ENCODE results near the gene GP1BB. TPM values are rescaled to one million over a fixed set of nuclear protein-coding genes. Genes with fewer than 3 reads are reported as not detected.

GP1BB gene
- total RNA-seq, 4 donors from 2014 or later = 1.5 to 6.6 (median 3.1) TPM

DNA sequence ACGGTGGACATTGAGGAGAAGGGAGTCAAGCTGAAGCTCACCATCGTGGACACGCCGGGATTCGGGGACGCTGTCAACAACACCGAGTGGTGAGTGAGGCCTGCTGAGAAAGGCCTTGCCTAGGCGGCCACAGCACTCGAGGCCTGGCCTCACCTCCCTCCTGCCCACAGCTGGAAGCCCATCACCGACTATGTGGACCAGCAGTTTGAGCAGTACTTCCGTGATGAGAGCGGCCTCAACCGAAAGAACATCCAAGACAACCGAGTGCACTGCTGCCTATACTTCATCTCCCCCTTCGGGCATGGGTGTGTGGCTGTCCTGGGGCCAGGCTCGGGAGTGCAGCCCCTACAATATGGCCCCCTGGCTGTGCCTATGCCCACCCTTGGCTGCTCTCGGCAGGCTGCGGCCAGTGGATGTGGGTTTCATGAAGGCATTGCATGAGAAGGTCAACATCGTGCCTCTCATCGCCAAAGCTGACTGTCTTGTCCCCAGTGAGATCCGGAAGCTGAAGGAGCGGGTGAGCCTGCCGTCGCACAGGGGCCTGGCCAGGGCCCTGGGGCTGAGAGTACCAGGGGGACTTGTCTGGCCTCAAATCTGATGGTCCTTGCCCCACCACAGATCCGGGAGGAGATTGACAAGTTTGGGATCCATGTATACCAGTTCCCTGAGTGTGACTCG, 3.0 kb upstream of the GP1BB start:
- Histone ChIP-seq H3K4me3 (replicated peaks in 1 of 3) (no peak overlapping the region), H3K27me3 (no peaks in the 10 kb centered on the region), H3K36me3 (peaks cover 0 to 12% of the 10 kb centered on the region in 2 donors), H3K9me3 (no peaks in the 10 kb centered on the region), H3K4me1 (peaks cover 8 to 34% of the 10 kb centered on the region in 2 donors), H3K27ac (no peak overlapping the region)
- 95% methylated on average over 20 to 26 of the region's 26 CpGs for WGBS, 2 donors
- TF ChIP-seq POLR2A (IDR thresholded peaks at IDR 0.05) = no peak
- TF ChIP-seq, protein P1, sequence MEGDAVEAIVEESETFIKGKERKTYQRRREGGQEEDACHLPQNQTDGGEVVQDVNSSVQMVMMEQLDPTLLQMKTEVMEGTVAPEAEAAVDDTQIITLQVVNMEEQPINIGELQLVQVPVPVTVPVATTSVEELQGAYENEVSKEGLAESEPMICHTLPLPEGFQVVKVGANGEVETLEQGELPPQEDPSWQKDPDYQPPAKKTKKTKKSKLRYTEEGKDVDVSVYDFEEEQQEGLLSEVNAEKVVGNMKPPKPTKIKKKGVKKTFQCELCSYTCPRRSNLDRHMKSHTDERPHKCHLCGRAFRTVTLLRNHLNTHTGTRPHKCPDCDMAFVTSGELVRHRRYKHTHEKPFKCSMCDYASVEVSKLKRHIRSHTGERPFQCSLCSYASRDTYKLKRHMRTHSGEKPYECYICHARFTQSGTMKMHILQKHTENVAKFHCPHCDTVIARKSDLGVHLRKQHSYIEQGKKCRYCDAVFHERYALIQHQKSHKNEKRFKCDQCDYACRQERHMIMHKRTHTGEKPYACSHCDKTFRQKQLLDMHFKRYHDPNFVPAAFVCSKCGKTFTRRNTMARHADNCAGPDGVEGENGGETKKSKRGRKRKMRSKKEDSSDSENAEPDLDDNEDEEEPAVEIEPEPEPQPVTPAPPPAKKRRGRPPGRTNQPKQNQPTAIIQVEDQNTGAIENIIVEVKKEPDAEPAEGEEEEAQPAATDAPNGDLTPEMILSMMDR (IDR thresholded peaks at IDR 0.05) = no peak
- no peak for DNase-seq
- intact Hi-C loops (cut with DNase I) = no loop called here

DNA sequence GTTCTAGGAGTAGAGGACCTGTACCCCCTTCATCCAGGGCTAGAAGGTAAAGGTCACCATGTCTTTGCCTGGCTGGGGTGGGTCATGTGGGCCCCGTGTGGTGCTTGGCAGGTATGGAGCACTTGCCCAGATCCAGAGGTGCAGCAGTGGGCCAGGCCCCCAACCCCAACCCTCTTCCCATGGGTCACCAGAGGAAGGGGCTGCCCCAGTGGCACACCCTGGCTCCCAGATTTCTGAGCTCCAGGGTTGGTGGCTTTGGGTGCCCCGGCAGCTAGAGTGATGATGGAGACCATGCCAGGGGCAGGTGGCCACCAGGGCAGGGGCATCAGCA, 2.4 kb upstream of the GP1BB start:
- H3K27ac ChIP-seq = no peak overlapping the region
- TF ChIP-seq, protein P1 (IDR thresholded peaks at IDR 0.05) = no peak
- no peak for TF ChIP-seq POLR2A (IDR thresholded peaks at IDR 0.05)
- intact Hi-C loops (cut with DNase I) = no loop called here
- 100% methylated on average over 1 of the region's 2 CpGs; no CpG with 5 or more reads in 1 of the 2 donors for WGBS, 2 donors
- peaks cover 0 to 12% of the 10 kb centered on the region in 2 donors for H3K36me3 ChIP-seq
- no peaks in the 10 kb centered on the region for H3K27me3 ChIP-seq
- no peak for DNase-seq
- H3K9me3 ChIP-seq = no peaks in the 10 kb centered on the region
- no peak overlapping the region for H3K4me3 ChIP-seq (replicated peaks in 1 of 3)
- peaks cover 7 to 31% of the 10 kb centered on the region in 2 donors for H3K4me1 ChIP-seq

DNA sequence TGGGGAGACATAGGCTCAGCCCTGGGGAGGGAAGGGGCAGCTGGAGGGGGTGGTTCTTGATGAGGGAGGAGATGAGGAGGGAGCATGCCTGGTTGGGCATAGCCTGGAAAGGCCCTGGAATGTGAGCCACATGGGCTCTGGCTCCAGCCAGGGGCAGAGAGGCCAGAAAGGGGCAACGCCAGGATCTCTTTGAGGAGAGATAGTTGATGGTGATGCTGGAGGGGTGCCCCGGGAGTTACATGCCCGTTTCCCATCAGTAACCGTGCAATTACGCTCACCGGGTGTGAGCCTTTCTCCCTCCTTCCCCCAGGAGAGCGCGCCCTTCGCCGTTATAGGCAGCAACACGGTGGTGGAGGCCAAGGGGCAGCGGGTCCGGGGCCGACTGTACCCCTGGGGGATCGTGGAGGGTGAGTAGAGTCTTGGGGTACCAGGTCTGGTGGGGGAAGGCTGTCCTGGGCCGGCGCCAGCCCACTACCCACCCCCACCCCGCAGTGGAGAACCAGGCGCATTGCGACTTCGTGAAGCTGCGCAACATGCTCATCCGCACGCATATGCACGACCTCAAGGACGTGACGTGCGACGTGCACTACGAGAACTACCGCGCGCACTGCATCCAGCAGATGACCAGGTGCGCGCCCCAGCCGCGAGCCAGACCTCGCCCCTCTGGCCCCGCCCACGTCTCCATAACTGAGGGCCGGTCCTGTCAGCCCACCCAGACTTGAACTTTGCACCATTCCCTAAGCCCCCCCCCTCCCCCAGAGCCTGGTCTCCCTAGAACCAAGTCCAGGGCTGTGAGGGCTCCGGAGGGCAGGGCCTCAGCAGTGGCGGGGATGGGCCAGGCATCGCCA, 1.8 kb upstream of the GP1BB start:
- WGBS, 2 donors = 80 to 93% methylated on average over 37 to 38 of the region's 44 CpGs
- TF ChIP-seq, protein P1 (IDR thresholded peaks at IDR 0.05) = no peak
- Histone ChIP-seq H3K9me3 (no peaks in the 10 kb centered on the region), H3K4me1 (peaks cover 7 to 31% of the 10 kb centered on the region in 2 donors), H3K4me3 (replicated peaks in 1 of 3) (no peak overlapping the region), H3K36me3 (peaks cover 0 to 12% of the 10 kb centered on the region in 2 donors), H3K27ac (no peak overlapping the region), H3K27me3 (no peaks in the 10 kb centered on the region)
- DNase-seq = no peak
- intact Hi-C loops (cut with DNase I) = no loop called here

DNA sequence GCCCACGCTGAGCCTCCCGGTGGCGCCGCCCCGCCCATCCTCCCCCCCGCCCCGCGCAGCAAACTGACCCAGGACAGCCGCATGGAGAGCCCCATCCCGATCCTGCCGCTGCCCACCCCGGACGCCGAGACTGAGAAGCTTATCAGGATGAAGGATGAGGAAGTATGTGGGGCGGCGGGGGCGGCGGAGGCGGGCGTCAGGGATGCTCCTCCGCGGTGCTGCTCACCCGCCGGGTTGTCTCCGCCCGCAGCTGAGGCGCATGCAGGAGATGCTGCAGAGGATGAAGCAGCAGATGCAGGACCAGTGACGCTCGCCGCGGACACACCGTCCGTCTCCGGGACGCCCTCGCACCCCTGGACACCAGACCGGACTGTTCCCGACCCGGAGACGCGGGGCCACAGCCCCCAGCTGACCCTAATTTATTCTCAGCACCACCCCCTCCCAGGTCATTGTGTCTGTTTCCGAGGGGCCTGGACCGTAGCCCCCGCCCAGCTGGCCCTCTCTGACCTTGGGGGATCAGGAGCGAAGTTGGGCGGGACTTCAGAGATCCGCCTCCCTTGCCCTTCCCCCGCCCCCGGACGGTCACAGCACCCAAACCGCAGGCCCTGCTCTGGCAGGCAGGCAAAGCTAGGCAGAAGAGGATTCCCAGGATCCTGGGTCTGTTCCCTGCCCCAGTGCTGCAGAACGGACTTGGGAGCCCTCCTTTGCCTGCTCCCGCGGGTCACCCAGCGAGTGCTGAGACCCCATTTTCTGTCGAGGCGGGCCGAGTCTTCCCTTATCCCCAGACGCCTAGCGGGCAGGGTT, 959 bp upstream of the GP1BB start:
- no peaks in the 10 kb centered on the region for H3K27me3 ChIP-seq
- H3K4me1 ChIP-seq = peaks cover 7 to 28% of the 10 kb centered on the region in 2 donors
- TF ChIP-seq, protein P1 (IDR thresholded peaks at IDR 0.05) = no peak
- TF ChIP-seq POLR2A (IDR thresholded peaks at IDR 0.05) = no peak
- peaks cover 0 to 12% of the 10 kb centered on the region in 2 donors for H3K36me3 ChIP-seq
- no peak overlapping the region for H3K4me3 ChIP-seq (replicated peaks in 1 of 3)
- H3K9me3 ChIP-seq = no peaks in the 10 kb centered on the region
- no peak for DNase-seq
- H3K27ac ChIP-seq = no peak overlapping the region
- WGBS, 2 donors = 78 to 92% methylated on average over 29 to 33 of the region's 60 CpGs
- intact Hi-C loops (cut with DNase I) = no loop called here
